Measurements from ENCODE around the gene TTC16.
"Not testable (repeated sequence)": the region's sequence is repeated elsewhere in the genome, so short reads cannot be mapped to it uniquely, and the experiment has no call there.

TTC16 gene

DNA sequence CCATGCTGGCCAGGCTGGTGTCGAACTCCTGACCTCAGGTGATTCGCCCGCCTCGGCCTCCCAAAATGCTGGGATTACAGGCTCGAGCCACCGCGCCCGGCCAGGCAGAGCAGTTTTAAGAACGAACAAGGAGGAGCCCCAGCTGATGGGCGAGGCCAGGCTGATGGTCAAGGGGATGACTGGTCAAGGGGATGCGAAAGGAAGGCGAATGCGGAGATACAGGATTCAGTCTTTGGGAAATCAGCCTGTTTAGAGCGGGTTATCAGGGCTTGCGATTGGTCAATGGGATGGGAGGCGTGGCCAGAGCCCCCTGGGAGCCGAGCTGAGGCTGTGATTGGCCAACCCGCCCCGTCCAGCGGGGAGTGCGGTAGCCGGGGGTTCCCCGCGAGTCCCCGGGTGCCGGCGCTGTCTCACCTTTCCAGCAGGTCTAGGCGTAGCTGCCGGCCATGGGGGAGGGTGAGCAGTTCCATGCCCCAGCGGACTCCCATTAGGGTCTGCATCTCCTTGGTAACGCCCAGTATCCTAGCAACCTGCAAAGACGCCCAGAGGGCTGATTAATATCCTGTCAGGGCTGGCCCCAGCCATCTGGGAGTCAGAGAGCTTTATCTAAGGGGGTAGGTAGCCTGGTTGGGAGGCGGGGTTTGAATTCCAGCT lies 26.7 kb downstream of the TTC16 start:
- no peak for DNase-seq (ENCODE audit: low read depth in 2 of 2)

DNA sequence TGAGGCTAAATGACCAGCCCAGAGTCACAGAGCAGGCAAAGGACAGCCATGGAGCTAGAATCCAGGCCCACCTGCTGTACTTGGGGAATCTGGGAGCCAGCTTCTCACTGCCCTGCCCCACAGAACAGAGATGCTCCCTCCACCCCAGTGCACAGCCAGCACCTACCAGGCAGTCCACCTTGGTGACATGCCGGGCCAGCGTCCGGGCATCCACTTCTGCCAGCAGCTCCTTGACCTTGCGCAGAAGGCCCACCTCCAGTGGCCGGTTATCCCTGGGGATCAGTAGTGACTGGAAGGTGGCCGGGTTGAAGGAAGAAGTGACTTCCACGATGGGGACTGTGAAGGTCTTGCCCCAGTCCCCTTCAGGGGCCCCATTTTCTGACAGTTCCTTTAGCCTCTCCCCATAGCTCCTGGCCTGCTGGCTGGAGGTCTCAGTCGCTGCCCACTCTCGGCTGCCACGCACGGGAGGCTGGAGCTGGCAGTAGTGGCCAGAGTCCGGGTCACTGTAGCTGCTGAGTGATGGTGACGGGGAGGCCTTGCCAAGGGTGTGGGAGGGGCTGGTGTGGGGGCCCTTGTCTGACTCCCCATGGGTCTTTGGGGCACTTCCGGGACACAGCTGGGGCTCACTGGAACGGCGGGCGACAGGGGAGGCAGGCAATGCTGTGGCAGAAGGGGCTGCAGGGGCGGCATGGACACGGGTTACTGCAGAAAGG lies 28.7 kb downstream of the TTC16 start:
- DNase-seq (ENCODE audit: low read depth in 2 of 2) = no peak

DNA sequence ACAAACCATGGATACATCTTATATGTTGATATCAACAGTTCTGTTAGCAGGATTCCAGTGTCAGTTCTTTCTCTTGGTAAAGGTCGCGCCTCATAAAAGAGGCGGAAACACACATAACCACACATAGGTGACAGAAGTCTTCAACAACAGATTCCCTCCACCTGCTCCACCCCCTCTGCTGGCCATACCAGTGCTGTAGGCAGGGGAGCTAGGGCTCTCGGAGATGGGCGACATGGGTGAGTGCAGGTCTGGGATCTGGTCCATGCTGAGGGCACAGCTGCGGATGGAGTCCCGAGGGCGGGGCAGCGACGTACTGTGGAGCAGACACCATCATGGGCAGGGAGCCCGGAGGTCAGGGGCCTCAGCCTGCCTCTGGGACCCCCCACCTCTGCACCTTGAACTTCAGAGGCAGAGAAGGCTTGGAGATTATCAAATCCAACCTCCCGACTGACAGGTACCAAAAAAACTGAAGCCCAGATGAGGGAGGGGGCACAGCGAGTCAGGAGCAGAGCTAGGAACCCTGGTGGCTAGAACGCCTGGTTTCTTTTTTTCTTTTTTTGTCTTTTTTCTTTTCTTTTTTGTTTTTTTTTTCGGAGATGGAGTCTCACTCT lies 31.2 kb downstream of the TTC16 start:
- no peak for DNase-seq (ENCODE audit: low read depth in 2 of 2)

DNA sequence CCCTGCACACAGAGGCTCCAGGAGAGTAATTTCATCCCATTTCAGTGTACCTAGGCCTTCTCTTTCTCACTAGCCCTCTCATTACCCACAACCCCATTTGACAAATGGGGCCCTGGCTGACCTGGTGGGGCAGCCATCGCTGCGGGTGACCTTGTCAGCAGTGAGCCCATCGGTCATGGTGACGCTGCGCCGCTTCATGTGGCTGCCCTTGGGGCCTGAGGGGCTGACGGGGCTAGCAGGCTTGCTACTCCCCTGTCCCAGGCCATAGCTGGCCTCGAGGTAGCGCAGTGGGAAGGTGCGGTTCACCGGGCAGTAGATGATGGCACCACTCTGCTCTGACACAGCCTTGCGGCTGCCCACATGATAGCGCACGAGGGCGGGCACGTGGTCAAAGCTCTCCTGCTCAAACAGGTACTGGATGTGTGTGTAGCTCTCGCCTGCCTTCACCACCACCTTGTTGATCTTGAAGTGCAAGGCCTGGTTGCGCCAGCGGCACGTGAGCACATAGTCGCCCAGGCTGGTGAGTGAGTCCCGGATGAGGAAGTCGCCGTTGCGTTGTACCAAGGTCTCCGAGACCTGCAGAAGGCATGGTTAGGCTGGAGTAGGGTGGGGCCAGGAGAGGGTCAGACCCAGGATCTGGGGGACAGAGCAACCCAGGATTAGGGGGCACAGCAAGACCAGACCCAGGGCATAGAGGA lies 33.4 kb downstream of the TTC16 start:
- DNase-seq (ENCODE audit: low read depth in 2 of 2) = no peak

DNA sequence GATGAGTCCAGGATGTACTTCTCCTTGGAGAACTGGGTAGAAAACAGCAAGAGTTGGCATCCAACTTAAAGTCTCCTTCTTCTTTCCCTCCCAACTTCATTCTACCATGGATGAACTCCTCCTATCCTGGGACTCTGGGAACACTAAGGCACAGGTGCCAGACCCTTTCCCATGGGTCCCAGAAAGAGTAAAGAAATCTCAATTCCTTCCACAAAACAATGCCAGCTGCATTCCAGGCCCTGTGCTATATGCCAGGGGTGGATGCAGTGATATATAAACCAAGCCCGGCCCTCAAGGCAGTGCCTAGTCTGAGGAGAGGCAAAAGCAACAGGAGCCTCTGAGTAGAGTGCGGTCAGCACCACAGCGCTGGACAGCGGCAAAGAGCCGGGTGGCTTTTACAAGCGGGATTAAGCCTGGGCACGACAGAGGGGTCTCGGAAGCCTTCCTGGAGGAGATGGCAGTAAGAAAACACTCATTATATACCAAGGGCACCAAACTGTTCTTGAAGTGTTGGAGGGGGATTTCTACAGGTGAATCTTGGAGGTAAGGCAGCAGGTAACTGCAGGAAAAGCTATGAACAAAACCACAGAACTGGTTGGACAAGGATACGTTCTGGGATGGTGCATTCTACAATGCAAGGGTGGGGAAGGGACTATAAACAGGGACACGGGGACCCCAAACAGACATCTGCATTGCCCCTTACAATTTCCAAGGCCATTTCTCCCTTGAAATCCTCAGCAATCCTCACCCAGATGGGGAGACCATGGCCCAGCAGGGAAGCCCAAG lies 35.6 kb downstream of the TTC16 start:
- no peak for DNase-seq (ENCODE audit: low read depth in 2 of 2)

DNA sequence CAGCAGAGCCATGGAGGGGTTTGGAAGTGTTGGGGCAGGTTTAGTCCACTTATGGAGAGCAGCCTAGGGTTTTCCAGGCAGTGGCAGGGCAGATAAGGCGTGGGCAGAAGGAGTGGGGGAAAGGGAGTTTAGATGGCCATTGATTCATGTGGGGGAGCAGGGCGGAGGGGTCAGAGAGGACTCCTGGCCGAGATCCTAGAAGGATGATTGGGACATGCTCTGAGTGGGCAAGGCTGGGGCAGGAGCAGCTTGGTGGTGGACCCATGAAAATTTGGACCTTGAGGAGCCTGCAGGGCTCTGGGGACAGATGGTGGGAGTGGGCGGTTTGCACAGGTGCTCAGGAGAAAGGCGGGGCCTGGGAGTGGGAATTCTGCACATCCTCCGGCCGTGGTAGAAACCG lies 37.3 kb downstream of the TTC16 start:
- no peak for DNase-seq (ENCODE audit: low read depth in 2 of 2)

DNA sequence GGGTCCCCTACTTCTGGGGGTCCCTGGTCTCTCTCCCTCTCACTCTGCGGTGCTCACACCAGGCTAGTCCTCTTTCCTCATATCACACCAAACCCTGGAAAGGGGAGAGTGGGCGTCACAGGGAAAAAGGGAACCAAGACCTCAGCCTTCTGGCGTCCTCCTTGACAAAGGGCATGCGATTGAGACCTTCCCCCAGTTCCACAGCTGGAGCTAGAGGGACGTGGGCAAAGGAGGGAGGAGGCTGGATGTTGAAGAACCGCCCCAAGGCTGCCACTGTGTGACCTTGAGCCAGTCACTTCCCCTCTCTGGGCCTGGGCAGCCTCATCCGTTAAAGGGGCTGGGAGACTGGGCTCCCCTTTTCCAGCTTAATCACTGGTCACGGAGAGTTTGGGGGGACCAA lies 37.7 kb downstream of the TTC16 start:
- no peak for DNase-seq (ENCODE audit: low read depth in 2 of 2)

DNA sequence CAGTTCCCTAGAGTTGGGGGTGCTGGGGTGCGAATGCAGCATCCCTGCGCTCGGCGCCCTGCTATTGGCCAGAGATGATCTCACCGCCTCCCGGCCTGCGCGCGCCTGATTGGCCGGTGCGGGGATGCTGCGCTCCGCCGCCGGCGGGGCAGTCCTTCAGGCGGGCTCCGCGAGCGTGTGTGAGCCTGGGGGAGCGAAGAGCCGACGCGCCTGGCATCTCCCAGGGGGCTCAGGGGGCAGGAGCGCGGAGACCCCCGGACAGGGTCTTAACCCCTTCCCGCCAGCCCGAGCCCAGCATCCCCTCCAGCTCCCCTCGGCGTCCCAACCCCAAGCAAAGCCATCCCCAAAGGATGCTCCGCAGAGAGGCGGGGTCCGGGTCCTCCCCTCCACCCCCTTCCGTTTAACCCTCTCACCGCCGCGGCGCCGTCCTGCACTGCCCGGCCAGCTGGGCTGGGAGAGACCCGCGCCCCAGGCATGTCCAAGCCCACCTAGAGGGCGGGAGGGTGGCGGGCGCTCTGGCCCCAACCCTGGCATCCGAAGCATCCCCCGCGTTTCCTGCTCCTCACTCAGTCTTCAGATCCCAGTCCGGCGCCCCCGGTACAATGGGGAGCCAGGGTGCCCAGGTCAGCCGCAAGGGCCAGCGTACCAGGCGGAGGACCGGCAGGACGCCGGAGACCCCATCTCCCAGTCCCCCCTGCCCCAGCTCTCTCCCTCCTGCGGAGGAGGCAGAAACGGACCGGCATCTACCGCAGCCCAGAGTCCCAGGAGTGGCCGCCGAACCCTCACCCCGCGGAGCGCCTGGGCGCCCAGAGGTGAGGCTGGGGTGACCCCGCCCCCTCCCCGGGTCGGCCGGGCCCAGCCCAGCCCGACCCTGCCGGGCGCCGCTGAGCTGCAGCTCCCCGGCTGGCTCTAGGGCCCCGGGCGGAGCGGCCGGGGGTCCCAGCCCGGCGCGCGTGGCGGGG lies 38.5 kb downstream of the TTC16 start:
- no peak for DNase-seq (ENCODE audit: low read depth in 2 of 2)

DNA sequence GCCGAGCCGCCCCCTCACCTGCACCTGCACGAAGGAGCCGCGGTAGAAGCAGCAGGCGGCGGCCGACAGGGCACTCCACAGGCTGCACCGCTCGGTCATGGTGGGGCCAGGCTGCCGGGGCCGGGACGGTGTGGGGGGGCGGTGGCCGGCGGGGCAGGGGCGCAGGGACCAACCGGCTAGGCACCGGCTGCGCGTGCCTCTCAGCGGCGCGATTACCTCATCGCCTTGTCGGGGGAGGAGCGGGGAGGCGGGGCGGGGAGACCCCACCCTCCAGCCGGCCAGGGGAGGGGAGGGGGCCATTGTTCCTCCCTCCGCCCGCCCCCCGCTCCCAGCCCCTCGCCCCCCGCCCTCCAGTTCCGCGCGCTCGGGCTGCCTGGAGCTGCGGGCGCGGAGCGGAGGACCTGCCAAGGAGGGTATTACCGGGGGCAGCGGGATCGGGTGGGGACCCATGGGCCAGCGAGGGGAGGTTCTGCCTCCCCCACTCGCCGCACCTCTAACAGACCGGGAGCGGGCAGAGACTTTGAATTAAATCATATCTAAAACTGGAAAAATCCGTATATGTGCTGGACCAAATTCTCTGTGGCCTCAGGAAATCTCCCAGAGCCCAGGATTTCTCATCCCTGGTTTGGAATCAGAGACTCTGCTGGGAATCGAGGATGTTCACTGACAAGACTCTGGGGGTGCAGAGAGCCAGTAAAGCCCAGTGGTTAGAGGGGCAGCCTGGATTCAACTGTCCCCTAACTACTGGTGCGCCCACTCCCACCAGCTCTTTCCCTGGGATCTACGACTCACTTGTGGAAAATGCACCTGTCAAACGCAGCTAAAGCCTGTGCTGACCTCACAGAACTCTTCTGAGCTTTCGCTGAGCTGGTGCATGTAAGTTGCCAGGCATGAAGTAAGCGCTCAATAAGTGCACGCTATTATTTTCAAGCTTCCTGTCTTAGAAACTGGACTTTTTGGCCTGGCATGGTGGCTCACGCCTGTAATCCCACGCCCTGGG lies 39.5 kb downstream of the TTC16 start:
- no peak for DNase-seq (ENCODE audit: low read depth in 2 of 2)

DNA sequence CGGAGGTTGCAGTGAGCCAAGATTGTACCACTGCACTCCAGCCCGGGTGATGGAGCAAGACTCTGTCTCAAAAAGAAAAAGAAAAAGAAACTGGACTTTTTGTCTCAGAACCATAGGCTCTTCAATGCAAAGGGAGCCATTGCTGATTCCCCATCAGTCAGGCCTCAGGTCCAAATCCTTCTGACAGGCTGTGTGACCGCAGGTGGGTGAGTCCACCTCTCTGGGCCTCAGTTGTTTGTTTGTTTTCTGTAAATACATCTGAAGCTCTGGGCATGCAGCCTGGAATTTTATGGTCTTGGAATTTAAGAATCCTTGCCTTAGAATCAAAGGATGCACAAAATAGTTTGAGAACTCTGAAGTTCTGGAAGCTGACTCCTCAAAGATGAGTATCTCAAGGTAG lies 40.4 kb downstream of the TTC16 start:
- no peak for DNase-seq (ENCODE audit: low read depth in 2 of 2)

DNA sequence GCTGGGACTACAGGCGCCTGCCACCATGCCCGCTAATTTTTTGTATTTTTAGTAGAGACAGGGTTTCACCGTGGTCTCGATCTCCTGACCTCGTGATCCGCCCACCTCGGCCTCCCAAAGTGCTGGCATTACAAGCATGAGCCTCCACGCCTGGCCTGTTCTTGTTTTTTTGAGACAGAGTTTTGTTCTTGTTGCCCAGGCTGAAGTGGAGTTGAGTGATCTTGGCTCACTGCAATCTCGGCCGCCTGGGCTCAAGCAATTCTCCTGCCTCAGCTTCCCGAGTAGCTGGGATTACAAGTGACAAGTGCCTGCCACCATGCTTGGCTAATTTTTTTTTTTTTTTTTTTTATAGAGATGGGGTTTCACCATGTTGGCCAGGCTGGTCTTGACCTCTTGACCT lies 40.9 kb downstream of the TTC16 start:
- not testable (repeated sequence) for DNase-seq (ENCODE audit: low read depth in 2 of 2)

DNA sequence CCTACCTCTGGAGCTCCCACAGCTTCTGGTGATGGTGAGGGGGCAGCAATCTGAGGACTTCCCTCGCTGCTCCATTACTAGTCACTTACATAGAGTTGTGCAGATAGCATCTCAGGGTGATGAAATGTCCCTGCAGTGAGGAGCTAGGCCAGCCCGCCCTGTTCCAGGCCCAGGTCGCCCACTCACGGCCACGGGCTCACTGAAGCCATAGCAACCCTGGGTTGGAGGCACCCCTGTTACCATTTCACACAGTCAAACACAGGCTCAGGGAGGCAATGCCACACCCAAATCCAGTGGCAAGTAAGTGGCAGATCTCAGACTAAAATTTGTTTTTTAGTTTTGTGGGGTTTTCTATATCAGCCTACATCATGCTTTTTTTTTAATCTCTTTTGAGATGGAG lies 43.0 kb downstream of the TTC16 start:
- DNase-seq (ENCODE audit: low read depth in 2 of 2) = no peak

DNA sequence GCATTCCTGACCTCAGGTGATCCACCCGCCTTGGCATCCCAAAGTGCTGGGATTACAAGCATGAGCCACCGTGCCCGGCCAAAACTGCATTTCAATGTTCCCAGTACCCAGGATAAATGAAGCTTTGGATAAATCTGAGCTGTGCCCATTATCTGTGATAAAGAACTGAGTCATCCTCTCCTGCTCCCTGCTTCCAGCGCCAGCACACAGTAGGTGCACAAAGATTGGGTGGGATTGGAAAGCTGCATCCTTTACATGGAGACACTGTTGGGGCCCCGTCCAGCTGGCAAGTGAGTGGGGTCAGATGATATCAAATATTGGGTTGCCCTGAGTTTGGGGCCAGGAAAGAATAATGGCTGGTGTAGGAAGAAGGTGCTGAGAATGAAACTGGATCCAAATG lies 45.2 kb downstream of the TTC16 start:
- DNase-seq (ENCODE audit: low read depth in 2 of 2) = no peak

DNA sequence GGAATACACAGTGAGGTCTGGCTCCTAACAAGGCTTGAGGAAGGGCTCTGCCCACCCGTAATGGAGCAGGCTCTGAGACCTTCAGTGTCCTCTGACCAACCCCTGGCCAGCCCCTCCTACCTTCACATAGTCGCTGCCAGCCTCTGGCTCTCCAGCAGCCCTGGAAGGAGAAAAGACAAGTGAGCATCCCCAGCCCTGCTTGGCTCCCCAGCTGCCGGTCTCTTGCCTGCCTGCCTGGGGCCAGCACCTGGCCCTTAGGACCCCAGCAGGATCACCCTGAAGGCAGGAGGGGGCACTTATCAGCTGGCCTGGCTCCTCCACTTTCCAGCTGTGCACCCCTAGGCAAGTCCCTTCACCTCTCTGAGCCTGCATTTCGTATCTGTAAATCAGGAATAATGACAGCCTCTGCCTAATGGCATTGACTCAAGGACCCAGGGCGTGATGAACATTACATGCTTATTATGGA lies 45.6 kb downstream of the TTC16 start:
- DNase-seq (ENCODE audit: low read depth in 2 of 2) = no peak

DNA sequence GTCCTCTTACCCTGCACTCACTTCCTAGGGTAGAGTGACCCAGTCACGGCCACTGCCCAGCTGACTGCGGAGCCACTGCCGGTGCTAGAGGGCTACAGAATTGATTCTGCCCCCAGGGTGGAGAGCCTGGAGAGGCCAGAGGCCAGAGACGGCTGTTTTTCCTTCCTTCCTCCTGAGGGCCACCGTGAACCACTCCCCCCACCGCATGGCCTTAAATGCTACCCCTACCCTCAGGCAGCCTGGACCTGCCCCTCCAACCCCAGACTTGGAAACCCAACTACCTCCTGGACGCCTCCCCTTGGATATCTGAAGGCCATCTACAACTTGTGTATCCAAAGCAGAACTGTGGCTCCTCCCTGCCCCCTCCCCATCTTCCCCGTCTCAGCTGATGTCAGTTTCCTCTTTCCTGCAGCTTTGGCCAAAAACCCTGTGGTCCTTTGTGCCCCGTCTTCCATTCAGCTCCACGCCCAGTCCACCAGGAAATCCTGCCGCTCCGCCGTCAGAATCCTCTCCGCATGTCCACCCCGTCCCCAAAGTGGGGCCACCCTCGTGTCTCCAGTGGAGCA lies 46.3 kb downstream of the TTC16 start:
- no peak for DNase-seq (ENCODE audit: low read depth in 2 of 2)

DNA sequence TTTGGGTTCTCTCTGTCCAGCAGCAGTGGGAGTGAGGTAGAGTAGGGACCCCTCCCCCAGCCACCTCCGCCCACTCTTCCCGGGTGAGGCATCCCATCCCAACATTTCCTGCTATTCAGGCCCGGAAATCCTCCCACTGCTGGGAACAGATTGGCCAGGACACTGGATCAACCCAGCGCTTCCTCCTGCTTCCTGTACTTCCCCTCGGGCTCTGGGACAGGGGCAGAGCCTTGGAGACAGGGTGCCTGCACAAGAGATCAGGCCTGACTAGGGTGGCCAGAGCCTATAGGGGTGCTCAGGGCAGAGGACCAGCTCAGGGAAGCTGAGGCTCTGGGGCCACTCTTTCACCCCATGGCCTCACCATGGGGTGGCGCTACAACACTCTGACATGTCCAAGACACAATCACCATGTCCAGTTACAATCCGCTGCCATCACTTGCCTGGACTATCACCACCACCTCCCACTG lies 48.1 kb downstream of the TTC16 start:
- DNase-seq (ENCODE audit: low read depth in 2 of 2) = no peak

DNA sequence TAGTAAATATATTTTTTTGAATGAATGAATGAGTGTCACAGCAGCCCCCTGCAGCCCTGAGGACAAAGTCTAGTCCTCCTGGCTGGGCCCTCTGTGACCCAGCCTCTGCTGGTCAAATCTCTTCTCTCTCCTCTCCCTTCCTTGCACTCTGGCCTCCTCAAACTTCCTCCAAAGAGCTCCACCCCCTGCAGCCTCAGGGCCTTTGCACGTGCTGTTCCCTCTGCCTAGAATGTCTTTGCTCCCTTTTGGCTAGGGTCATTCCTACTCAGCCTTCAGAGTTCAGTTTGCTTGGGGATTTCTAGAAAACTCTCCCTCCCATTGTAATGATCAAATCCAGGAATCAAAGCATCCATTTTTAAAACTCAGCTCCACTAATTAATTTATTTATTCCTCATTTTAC lies 49.5 kb downstream of the TTC16 start:
- no peak for DNase-seq (ENCODE audit: low read depth in 2 of 2)

DNA sequence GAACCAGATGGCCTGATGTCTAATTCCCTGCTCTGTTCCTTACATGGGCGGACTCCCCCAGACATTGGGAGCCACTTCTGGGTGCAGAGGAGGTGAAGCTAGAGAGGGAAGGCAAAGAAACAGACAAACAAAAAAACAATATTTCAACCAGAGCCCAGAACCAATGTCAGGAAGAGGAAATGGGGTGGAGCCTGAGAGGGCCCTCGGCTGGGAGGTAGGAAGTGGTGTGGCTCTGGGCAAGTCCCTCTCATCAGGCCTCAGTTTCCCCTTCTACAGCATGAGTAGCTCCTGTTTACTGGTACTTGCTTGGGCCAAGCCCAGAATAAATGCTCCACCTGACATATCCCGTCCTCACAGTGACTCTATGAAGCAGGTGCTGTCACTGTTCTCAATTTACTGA lies 51.5 kb downstream of the TTC16 start:
- DNase-seq (ENCODE audit: low read depth in 2 of 2) = no peak

DNA sequence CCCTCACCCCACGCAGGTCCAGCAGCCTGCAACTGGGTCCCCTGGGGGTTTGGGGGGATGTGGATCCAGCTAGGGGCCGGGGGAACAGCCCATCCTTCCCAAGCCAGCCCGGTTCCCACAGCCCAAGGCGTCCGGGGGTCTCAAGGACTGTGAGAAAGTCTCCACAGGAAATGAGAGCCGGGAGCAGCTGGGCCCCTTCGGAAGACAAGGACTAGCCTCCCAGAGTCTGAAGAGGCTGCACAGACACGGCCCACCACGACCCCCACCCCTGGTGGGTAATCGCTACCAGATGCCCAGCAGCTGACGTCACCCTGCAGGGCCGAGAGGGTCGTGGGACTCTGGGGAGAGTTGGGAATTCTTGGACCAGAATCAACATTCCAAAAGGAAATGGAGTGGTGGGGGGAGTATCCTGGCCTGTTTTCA lies 52.0 kb downstream of the TTC16 start:
- DNase-seq (ENCODE audit: low read depth in 2 of 2) = no peak
